Loucy (cell line): ENCODE measurements around the gene PNPLA2.

Experiments
- EZH2phosphoT487 ChIP-seq: fragments of 200-600 bp; IDR thresholded peaks from 2 replicates; pipeline ENCODE4 v1.6.1; 2018; ENCODE audit warnings: antibody characterized with exemption, mild to moderate bottlenecking, moderate library complexity, borderline replicate concordance
- TF ChIP-seq, protein P1 (sequence below): fragments of 200-600 bp; sonication (generic); conservative IDR thresholded peaks from 2 replicates; pipeline ENCODE4 v1.5.1; 2014; ENCODE audit warnings: mild to moderate bottlenecking, antibody characterized with exemption, low read length

DNA sequence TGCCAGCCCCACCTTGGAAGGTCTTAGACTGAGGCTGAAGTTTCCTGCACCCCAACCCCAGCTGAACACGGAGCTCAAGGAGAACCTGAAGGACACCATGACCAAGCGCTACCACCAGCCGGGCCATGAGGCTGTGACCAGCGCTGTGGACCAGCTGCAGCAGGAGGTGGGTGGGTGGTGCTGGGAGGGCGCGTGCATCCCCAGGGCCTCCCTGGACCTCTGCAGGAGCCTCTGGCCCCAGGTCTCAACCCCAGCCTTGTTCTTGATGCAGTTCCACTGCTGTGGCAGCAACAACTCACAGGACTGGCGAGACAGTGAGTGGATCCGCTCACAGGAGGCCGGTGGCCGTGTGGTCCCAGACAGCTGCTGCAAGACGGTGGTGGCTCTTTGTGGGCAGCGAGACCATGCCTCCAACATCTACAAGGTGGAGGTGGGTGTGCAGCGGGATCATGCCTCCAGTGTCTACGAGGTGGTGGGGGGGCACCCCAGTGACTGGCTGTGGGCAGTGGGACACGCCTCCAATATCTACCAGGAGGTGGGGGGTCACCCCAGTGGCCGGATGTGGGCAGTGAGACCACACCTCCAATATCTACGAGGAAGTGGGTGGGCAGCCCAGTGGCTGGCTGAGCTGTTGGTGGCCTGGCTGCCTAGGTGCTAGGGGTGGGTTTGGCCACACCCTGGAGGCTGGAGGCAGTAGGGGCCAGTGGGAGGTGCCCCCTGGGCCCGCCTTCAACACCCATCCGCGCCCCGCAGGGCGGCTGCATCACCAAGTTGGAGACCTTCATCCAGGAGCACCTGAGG, 18.7 kb downstream of the PNPLA2 start:
- TF ChIP-seq, protein P1, sequence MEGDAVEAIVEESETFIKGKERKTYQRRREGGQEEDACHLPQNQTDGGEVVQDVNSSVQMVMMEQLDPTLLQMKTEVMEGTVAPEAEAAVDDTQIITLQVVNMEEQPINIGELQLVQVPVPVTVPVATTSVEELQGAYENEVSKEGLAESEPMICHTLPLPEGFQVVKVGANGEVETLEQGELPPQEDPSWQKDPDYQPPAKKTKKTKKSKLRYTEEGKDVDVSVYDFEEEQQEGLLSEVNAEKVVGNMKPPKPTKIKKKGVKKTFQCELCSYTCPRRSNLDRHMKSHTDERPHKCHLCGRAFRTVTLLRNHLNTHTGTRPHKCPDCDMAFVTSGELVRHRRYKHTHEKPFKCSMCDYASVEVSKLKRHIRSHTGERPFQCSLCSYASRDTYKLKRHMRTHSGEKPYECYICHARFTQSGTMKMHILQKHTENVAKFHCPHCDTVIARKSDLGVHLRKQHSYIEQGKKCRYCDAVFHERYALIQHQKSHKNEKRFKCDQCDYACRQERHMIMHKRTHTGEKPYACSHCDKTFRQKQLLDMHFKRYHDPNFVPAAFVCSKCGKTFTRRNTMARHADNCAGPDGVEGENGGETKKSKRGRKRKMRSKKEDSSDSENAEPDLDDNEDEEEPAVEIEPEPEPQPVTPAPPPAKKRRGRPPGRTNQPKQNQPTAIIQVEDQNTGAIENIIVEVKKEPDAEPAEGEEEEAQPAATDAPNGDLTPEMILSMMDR, result no peak
- no peak for TF ChIP-seq EZH2phosphoT487
